HG02970 (cell line): ENCODE data around the gene CD72.
A peak's percentile ranks its signal among the peaks of the same experiment; 100 is the strongest.
"Not testable (repeated sequence)": the region's sequence is repeated elsewhere in the genome, so short reads cannot be mapped to it uniquely, and the experiment has no call there.

Experiments
- ATAC-seq: cut with Tn5 transposase; IDR thresholded peaks from one replicate; pipeline ENCODE4 v1.9.1; 2021; ENCODE audit warnings: mild to moderate bottlenecking, moderate library complexity, moderate number of reproducible peaks; ENCODE audit not compliant: unreplicated experiment, low FRiP score

Gene CD72

DNA sequence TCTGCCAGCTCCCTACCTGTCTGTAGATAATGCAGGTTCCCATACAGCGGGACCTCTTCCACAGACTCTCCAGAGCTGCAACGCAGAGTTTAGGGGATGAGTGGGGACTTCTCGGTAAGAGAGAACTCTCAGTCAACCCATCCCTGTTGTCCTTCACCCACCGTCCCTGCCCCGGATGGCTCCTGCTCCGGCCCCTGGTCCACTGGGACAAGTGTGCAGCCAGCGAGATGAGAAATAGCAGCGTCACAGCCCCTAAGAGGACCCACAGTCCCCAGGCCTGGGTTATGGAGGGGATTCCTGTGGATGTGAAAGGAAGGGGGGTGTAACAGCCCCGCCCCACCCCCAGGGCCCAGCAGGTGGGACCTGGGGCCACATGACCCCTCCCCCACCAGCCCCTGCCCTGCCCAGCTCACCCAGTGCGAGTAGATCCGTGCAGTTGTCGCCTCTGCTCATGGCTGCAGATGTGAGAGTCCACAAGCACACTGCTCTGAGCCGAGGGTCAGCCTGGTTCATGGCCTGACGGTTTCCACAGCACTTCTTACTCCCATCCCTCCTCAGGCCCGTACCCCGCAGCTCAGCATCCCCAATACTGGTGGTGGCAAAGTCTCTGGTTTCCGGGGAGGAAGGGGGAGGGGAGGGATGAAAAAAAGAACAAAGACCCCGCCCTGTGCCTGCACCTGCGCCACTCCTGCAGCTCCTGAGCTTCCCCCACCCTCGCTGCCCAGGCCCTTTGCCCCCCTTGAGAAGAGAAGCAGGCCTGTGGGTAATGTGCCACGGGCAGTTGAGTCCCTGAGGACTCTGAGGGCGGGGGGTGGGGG is 32.3 kb upstream of the CD72 start, which contains the start of gene SIT1:
SIT1 (minus strand) TSS at position 591 of the 818 bp plus-strand sequence; CDS start at position 513, 78 bp downstream.
- ATAC-seq = no peak

DNA sequence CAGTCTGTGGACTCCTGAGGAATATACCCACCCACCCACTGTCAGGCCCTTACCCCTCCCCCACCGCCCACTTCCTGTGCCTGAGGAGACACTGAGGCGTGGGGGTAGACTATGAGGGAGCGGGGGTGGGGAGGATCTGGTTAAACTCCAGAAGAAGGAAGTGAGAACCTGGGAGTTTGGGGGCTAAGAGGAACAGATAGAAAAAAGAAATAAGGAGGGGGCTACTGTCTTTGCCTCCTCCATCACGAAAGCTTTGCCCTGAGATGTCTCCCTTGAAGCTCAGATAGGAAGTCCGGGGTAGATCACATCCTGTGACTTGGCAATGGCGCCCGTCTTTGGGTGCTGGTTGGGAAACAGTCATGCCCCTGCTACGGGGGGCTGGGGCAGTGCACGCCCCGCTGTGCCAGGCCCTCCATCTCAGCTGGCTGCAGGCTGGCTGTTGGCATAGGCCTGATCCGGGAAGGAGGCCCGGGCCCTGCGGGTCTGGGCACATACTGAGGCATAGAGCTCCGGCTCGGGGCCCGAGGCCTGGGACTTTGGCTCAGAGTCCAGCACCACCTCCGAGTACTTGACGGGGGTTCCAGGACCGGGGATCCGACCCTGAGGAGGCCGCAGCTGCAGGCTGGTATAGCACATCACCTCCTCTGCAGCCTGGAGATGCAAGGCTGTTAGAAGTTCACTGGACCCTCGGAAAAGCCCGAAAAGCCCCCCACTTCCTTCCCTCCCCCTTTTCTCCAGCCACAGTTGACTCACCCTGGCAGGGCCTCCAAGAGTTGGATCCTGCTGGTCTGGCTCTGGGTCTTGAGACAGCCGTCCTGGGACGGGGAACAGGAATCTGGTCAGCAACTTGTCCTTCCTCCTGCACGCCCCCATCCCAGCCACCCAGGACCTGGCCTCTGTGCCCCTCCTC is 31.5 kb upstream of the CD72 start:
- no peak for ATAC-seq

GRCh38 chr9:35646533-35647265 is 28.5 kb upstream of the CD72 start:
- peak; percentile 90 for ATAC-seq

GRCh38 chr9:35646153-35646532 is 27.9 kb upstream of the CD72 start:
- ATAC-seq = no peak

- not testable (repeated sequence) for ATAC-seq
Observed at GRCh38 chr9:35645736-35646135, 27.5 kb upstream of the CD72 start.

- ATAC-seq = no peak
Observed at GRCh38 chr9:35643046-35643445, 24.8 kb upstream of the CD72 start.

- ATAC-seq = not testable (repeated sequence)
Observed at GRCh38 chr9:35641478-35641877, 23.3 kb upstream of the CD72 start.

GRCh38 chr9:35640431-35640830 is 22.2 kb upstream of the CD72 start:
- ATAC-seq = not testable (repeated sequence)

GRCh38 chr9:35639631-35640030 is 21.4 kb upstream of the CD72 start:
- no peak for ATAC-seq

DNA sequence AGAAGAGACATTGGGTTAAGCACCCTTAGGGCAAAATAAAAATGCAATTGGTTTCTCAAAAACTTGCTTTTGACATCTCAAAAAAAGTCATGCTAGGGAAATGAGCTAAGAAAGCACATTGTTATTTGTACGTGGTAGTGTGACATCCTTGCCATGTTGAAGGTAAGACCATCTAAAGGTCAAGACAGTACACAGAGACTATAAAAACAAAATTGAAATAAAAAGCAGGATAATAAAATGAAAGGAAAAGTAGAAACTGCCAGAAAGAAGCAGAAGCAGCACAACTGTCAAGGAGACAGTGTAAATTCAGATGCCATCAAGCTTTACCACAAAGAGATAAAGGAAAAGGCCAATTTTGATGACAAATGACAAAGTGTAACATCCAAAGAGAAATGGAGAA is 21.0 kb upstream of the CD72 start:
- ATAC-seq = not testable (repeated sequence)

DNA sequence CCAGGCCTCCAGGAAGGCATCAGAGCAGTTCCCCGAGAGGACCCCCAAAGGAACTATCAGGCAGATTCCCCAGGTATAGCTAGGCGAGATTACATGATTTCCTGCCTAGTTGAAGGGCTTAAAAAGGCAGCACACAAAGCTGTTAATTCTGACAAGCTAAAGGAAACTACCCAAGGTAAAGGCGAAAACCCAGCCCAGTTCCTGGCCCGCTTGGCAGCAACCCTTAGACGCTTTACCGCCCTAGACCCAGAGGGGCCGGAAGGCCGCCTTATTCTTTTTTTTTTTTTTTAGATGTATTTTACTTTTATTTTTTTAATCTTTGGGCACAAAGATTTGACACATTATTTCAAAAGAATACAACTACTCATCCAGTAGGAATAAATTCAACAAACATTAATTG is 20.5 kb upstream of the CD72 start:
- not testable (repeated sequence) for ATAC-seq

GRCh38 chr9:35637427-35637955 is 19.3 kb upstream of the CD72 start:
- ATAC-seq = not testable (repeated sequence)

DNA sequence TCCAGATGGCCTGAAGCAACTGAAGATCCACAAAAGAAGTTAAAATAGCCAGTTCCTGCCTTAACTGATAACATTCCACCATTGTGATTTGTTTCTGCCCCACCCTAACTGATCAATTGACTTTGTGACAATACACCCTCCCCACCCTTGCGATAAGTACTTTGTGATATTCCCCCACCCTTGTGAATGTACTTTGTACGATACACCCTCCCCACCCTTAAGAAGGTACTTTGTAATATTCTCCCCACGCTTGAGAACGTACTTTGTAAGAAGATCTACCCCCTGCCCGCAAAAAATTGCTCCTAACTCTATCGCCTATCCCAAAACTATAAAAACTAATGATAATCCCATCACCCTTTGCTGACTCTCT is 18.6 kb upstream of the CD72 start:
- ATAC-seq = not testable (repeated sequence)

DNA sequence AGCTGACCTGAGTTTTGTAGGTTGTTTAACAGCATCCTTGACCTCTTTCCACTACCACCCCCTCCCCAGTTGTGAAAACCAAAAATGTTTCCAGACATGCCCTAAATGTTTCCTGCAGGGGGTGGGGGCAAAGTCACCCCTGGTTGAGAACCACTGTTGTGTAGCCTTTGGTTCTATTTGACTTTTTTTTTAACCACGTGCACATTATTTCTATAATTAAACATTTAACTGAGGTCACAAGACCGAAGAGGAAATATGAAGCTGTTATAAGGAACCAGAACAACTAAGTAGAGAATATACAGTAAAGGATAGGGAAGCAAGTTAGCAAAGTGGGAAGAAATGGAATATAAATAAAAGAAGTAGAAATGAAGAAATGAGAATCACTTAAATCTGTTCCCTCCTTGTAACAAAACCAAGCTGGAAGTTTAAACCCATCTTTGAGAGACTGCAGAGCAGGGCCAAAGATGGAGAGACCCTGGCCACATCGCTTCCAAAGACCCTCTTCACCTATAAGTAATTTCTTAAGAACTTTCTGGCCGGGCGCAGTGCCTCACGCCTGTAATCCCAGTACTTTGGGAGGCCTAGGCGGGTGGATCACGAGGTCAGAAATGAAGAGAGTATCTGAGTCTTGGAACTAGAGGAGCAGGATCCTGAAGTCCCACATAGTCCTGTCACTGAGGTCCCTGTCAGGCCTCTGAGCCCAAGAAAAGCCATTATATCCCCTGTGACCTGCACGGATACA is 18.1 kb upstream of the CD72 start:
- no peak for ATAC-seq

GRCh38 chr9:35635730-35636129 is 17.5 kb upstream of the CD72 start:
- ATAC-seq = no peak

- ATAC-seq = no peak
Observed at GRCh38 chr9:35629597-35629996, 11.4 kb upstream of the CD72 start.

DNA sequence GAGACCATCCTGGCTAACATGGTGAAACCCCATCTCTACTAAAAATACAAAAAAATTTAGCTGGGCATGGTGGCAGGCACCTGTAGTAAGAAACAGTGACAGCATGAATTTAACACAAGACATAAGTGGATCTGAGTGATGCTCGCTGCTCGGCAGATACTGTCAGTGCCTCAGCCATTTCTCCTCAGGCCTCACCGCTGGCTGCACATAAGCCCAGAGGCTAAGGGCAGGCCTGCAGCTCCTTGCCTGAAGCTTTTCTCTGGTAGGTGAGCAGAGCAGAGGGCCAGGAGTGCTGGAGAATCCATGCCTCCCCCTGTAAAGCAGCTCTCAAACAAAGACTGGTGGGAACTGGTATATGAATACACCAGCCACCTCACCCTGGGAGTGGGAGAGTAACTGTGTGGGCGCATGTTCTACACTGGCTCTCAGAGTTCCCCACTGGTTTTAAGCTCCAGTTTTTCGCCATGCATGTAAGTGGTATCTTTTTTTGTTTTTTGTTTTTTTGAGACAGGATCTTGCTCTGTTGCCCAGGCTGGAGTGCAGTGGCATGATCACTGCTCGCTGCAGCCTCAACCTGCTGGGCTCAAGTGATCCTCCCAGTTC is 10.3 kb upstream of the CD72 start:
- ATAC-seq = no peak

DNA sequence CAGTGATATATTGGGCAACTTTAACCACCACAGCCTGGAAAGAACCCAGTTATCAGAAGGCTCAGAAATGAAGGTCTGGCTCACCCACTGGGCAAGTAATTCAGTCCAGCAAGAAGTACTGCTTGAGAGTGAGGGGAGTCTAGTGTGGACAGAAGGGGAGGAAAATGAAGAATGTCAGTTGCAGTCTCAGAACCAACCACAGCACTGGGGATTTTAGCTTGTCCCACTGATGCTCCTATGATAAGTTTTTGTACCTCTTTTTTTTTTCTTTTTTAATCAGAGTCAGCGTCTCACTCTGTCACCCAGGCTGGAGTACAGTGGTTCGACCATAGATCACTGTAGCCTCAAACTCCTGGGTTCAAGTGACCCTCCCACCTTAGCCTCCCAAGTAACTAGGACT is 9.4 kb upstream of the CD72 start:
- ATAC-seq = no peak

DNA sequence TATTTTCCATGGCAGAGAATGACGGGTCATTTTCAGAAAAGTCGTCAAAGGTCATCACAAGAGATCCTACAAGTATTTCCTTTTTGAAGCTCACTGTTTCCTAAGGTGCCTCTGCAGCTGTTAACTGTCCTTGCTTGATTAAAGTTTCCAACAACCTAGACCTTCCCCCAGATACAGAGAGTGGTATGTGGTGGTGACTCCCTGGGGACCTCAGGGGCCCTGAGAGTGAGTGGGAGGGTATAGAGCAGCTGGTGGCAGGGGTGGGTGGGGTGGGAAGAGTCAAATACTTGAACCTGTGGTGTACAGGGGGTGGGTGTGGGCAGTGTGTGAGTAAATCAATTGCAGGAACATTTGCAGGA is 1.6 kb upstream of the CD72 start:
- ATAC-seq = no peak
